HCT116 (cell line): Measurements from ENCODE around the gene RASSF3. TPM values are rescaled to one million over a fixed set of nuclear protein-coding genes. Genes with fewer than 3 reads are reported as not detected.
A peak's percentile ranks its signal among the peaks of the same experiment; 100 is the strongest.

Source experiments
- ATAC-seq: fragments of 200-7000 bp; cut with Tn5 transposase; 2 replicates; pipeline ENCODE4 v1.9.1; 2020; ENCODE audit warnings: mild to moderate bottlenecking, moderate library complexity
- BruUV-seq: library from RNA; stranded (reverse); fragments of 400-500 nt; replicated peaks from 2 replicates; lab custom pipeline; 2021; lab: Mats Ljungman, UMichigan
- CTCF ChIA-PET: fragments of 300-600 bp; sonication (Branson Sonifier 250); formaldehyde crosslinking; loops from one replicate; lab custom pipeline; 2021; ENCODE audit warnings: antibody characterized with exemption; lab: Charles Lee
- POLR2A ChIA-PET: fragments of 300-600, 350-600 bp; sonication (Branson Sonifier 250); formaldehyde crosslinking; loops from one replicate; lab custom pipeline; 2021; ENCODE audit warnings: antibody characterized with exemption; lab: Charles Lee
- RAD21 ChIA-PET, 2 experiments: fragments of 300-600 bp; sonication (Branson Sonifier 250); formaldehyde crosslinking; loops; one replicate each; lab custom pipeline; 2023; ENCODE audit warnings: low total read pairs in 2 of 2; ENCODE audit not compliant: uncharacterized antibody in 2 of 2, unreplicated experiment in 2 of 2, low non-redundant PET in 1 of 2; lab: Charles Lee
- DNase-seq: peaks from one replicate; pipeline ENCODE4 v3.0.0-alpha.2; 2010; ENCODE audit warnings: low read depth, low spot score
- H2AFZ ChIP-seq: fragments of 200-600 bp; shearing (Covaris generic), sonication (generic); 2 replicates; pipeline ENCODE4 v1.6.1; 2017; ENCODE audit warnings: low read depth, mixed run types, mixed read lengths, antibody characterized with exemption, low read length; ENCODE audit not compliant: poor library complexity, severe bottlenecking
- H3K27ac ChIP-seq: 2 replicates; pipeline ENCODE4 v1.5.1; 2012; ENCODE audit warnings: low read depth, low read length
- H3K27me3 ChIP-seq: fragments of 200-600 bp; sonication (generic); 2 replicates; pipeline ENCODE4 v1.6.1; 2016; ENCODE audit warnings: mixed run types, low read length, mixed read lengths; ENCODE audit not compliant: insufficient read depth
- H3K36me3 ChIP-seq, 2 experiments: fragments of 200-500 bp in 1 of 2; fragments of 200-600 bp in 1 of 2; sonication (Bioruptor generic) in 1 of 2; sonication (generic) in 1 of 2; 2 replicates each; pipeline versions ENCODE4 v1.5.1 to v1.6.1; 2014 to 2016; ENCODE audit warnings: low read length in 2 of 2, inconsistent platforms in 1 of 2, mixed read lengths in 1 of 2, mixed run types in 1 of 2; ENCODE audit not compliant: insufficient read depth in 2 of 2, control insufficient read depth in 1 of 2
- H3K4me1 ChIP-seq, 2 experiments: fragments of 200-600 bp in 1 of 2; sonication (generic) in 1 of 2; 2 replicates each; pipeline versions ENCODE4 v1.5.1 to v1.6.1; 2012 to 2017; ENCODE audit warnings: low read length in 2 of 2, inconsistent platforms in 1 of 2, mild to moderate bottlenecking in 1 of 2, mixed read lengths in 1 of 2, mixed run types in 1 of 2, moderate library complexity in 1 of 2; ENCODE audit not compliant: insufficient read depth in 2 of 2, control insufficient read depth in 1 of 2
- H3K4me2 ChIP-seq: fragments of 200-600 bp; sonication (generic); 2 replicates; pipeline ENCODE4 v1.6.1; 2017; ENCODE audit warnings: mixed run types, low read length, mixed read lengths
- H3K4me3 ChIP-seq, 2 experiments: fragments of 200-600 bp in 1 of 2; sonication (generic) in 1 of 2; replicated peaks in 1 of 2; 2 replicates each; pipeline ENCODE4 v1.5.1; 2011 to 2016; ENCODE audit warnings: low read length in 2 of 2, control low read depth in 1 of 2, low read depth in 1 of 2, mild to moderate bottlenecking in 1 of 2, mixed read lengths in 1 of 2, mixed run types in 1 of 2
- H3K79me2 ChIP-seq: fragments of 200-600 bp; sonication (generic); 2 replicates; pipeline ENCODE4 v1.6.1; 2017; ENCODE audit warnings: mild to moderate bottlenecking, mixed run types, low read length, moderate library complexity, mixed read lengths; ENCODE audit not compliant: insufficient read depth
- H3K9ac ChIP-seq: fragments of 200-600 bp; sonication (generic); 2 replicates; pipeline ENCODE4 v1.6.1; 2016; ENCODE audit warnings: low read length, mixed read lengths
- H3K9me2 ChIP-seq: fragments of 200-600 bp; sonication (generic), shearing (Covaris generic); 2 replicates; pipeline ENCODE4 v1.6.1; 2017; ENCODE audit warnings: mixed run types, mild to moderate bottlenecking, moderate library complexity; ENCODE audit not compliant: insufficient read depth
- H3K9me3 ChIP-seq, 2 experiments: fragments of 200-500 bp in 1 of 2; fragments of 200-600 bp in 1 of 2; sonication (Bioruptor generic) in 1 of 2; sonication (generic) in 1 of 2; 2 replicates each; pipeline ENCODE4 v1.6.1; 2014 to 2017; ENCODE audit warnings: low read length in 2 of 2, mixed read lengths in 2 of 2, inconsistent platforms in 1 of 2, low read depth in 1 of 2, mild to moderate bottlenecking in 1 of 2, mixed run types in 1 of 2, moderate library complexity in 1 of 2; ENCODE audit not compliant: control insufficient read depth in 1 of 2, insufficient read depth in 1 of 2
- H4K20me1 ChIP-seq: fragments of 200-600 bp; sonication (generic), shearing (Covaris generic); 2 replicates; pipeline ENCODE4 v1.6.1; 2017; ENCODE audit warnings: mixed run types, mild to moderate bottlenecking, moderate library complexity; ENCODE audit not compliant: insufficient read depth
- CBX3 ChIP-seq: IDR thresholded peaks from 2 replicates; pipeline ENCODE4 v1.6.1; 2012; ENCODE audit warnings: low read depth
- CEBPB ChIP-seq: IDR thresholded peaks from 2 replicates; pipeline ENCODE4 v1.6.1; 2012; ENCODE audit warnings: low read depth
- EGR1 ChIP-seq: IDR thresholded peaks from 2 replicates; pipeline ENCODE4 v1.6.1; 2012; ENCODE audit warnings: low read depth
- ELF1 ChIP-seq: IDR thresholded peaks from 2 replicates; pipeline ENCODE4 v1.6.1; 2012; ENCODE audit warnings: low read depth, borderline replicate concordance
- EZH2 ChIP-seq: fragments of 200-600 bp; sonication (generic); IDR thresholded peaks from 2 replicates; pipeline ENCODE4 v1.6.1; 2017; ENCODE audit warnings: antibody characterized with exemption, mixed run types
- FOSL1 ChIP-seq: IDR thresholded peaks from 2 replicates; pipeline ENCODE4 v1.6.1; 2012; ENCODE audit warnings: low read depth
- MAX ChIP-seq: IDR thresholded peaks from 2 replicates; pipeline ENCODE4 v1.6.1; 2012
- POLR2AphosphoS5 ChIP-seq: IDR thresholded peaks from 2 replicates; pipeline ENCODE4 v1.6.1; 2011; ENCODE audit warnings: mild to moderate bottlenecking, low read depth, low read length, moderate library complexity
- RAD21 ChIP-seq: IDR thresholded peaks from 2 replicates; pipeline ENCODE4 v1.6.1; 2012; ENCODE audit warnings: low read depth, mild to moderate bottlenecking
- REST ChIP-seq: IDR thresholded peaks from 2 replicates; pipeline ENCODE4 v1.6.1; 2012; ENCODE audit warnings: low read depth
- SIN3A ChIP-seq: IDR thresholded peaks from 2 replicates; pipeline ENCODE4 v1.6.1; 2012; ENCODE audit warnings: low read depth
- SP1 ChIP-seq: IDR thresholded peaks from 2 replicates; pipeline ENCODE4 v1.6.1; 2012; ENCODE audit warnings: low read depth
- SRF ChIP-seq: IDR thresholded peaks from 2 replicates; pipeline ENCODE4 v1.6.1; 2012; ENCODE audit warnings: low read depth
- TCF7L2 ChIP-seq: IDR thresholded peaks from 2 replicates; pipeline ENCODE4 v1.7.0; 2011; ENCODE audit warnings: borderline replicate concordance, inconsistent platforms; ENCODE audit not compliant: insufficient read depth, insufficient read length; ENCODE audit errors: extremely low read depth
- YY1 ChIP-seq: IDR thresholded peaks from 2 replicates; pipeline ENCODE4 v1.6.1; 2011; ENCODE audit warnings: low read length, low read depth, moderate library complexity, mild to moderate bottlenecking; ENCODE audit not compliant: insufficient replicate concordance; ENCODE audit errors: extremely low read depth
- ZBTB33 ChIP-seq: IDR thresholded peaks from 2 replicates; pipeline ENCODE4 v1.6.1; 2011; ENCODE audit warnings: mild to moderate bottlenecking, low read length, moderate library complexity; ENCODE audit not compliant: insufficient replicate concordance; ENCODE audit errors: extremely low read depth
- ZFX ChIP-seq: fragments of 450-650 bp; IDR thresholded peaks from 2 replicates; pipeline ENCODE4 v1.6.1; 2017
- intact Hi-C: fragments of 100-400 bp; cut with micrococcal nuclease; formaldehyde crosslinking; loops from 2 replicates; pipeline ENCODE4 v1.10.0; 2022
- total RNA-seq: library from RNA; stranded (reverse); gene quantifications from one replicate; pipeline ENCODE4 v1.2.1, GENCODE V29; 2021; ENCODE audit not compliant: unreplicated experiment
- TF ChIP-seq, protein P1 (sequence below), 3 experiments: fragments of 200-600 bp in 1 of 3; sonication (generic) in 1 of 3; IDR thresholded peaks in 2 of 3; conservative IDR thresholded peaks in 1 of 3; 2 replicates each; pipeline ENCODE4 v1.5.1; 2012 to 2017; ENCODE audit warnings: low read depth in 2 of 3, low read length in 2 of 3, antibody characterized with exemption in 1 of 3, borderline replicate concordance in 1 of 3, control low read depth in 1 of 3, mild to moderate bottlenecking in 1 of 3, mixed read lengths in 1 of 3, mixed run types in 1 of 3, moderate library complexity in 1 of 3; ENCODE audit not compliant: insufficient read depth in 1 of 3
- TF ChIP-seq, protein P2 (sequence below): IDR thresholded peaks from 2 replicates; pipeline ENCODE4 v1.6.1; 2012

Gene RASSF3
- total RNA-seq, 1 experiment from 2014 or later, result 67.1 TPM

DNA sequence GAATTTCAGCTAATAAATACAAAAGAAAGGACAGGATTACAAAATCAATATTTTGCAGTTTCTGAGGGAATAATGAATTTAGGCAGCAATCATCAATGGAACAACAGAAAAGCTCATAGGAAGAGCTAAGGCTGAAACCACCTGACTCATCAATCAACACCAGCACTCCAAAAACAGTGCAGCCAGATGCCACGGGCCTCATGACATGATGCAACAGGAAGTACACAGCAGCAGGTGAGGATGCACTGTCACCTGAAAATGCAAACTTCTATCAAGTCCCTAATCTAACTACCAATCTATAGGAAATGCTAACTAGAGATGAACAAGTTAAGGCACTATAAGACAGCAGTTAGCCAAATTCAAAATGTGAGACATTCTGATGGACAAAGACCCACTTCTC, 127.2 kb downstream of the RASSF3 start:
- Histone ChIP-seq H2AFZ (no peak overlapping the region), H3K4me2 (no peak overlapping the region), H3K9ac (no peak overlapping the region), H3K9me3 (no peaks in the 10 kb centered on the region), H3K27me3 (no peaks in the 10 kb centered on the region), H3K79me2 (no peaks in the 10 kb centered on the region), H3K9me2 (no peaks in the 10 kb centered on the region), H3K36me3 (peaks cover 2 to 6% of the 10 kb centered on the region in 2 experiments; a peak in 2 of 4 replicates), H3K27ac (no peak overlapping the region), H3K4me3 (no peak overlapping the region), H4K20me1 (no peaks in the 10 kb centered on the region), H3K4me1 (peaks cover 11 to 12% of the 10 kb centered on the region in 2 experiments)
- DNase-seq (peak; percentile 15), ATAC-seq (no peak)
- TF ChIP-seq FOSL1, result no peak
- TF ChIP-seq MAX, result peak; percentile 74
- TF ChIP-seq SIN3A, result no peak
- TF ChIP-seq ZFX, result no peak
- TF ChIP-seq EGR1, result no peak
- peak; percentile 41; the same call in 1 of the 2 replicates for TF ChIP-seq POLR2AphosphoS5
- TF ChIP-seq, protein P1, sequence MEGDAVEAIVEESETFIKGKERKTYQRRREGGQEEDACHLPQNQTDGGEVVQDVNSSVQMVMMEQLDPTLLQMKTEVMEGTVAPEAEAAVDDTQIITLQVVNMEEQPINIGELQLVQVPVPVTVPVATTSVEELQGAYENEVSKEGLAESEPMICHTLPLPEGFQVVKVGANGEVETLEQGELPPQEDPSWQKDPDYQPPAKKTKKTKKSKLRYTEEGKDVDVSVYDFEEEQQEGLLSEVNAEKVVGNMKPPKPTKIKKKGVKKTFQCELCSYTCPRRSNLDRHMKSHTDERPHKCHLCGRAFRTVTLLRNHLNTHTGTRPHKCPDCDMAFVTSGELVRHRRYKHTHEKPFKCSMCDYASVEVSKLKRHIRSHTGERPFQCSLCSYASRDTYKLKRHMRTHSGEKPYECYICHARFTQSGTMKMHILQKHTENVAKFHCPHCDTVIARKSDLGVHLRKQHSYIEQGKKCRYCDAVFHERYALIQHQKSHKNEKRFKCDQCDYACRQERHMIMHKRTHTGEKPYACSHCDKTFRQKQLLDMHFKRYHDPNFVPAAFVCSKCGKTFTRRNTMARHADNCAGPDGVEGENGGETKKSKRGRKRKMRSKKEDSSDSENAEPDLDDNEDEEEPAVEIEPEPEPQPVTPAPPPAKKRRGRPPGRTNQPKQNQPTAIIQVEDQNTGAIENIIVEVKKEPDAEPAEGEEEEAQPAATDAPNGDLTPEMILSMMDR (IDR thresholded peaks at IDR 0.05 in 2 of 3, conservative IDR thresholded peaks at IDR 0.05 in 1 of 3; ENCODE audit: borderline replicate concordance in 1 of 3, insufficient read depth in 1 of 3, low read depth in 2 of 3, low read length in 2 of 3), result no peak
- no peak for TF ChIP-seq ELF1
- TF ChIP-seq REST, result no peak
- no peak for TF ChIP-seq CBX3
- no peak for TF ChIP-seq ZBTB33
- no peak for TF ChIP-seq EZH2
- TF ChIP-seq SRF, result no peak
- no peak for TF ChIP-seq TCF7L2
- peak; percentile 71 for TF ChIP-seq CEBPB
- TF ChIP-seq, protein P2, sequence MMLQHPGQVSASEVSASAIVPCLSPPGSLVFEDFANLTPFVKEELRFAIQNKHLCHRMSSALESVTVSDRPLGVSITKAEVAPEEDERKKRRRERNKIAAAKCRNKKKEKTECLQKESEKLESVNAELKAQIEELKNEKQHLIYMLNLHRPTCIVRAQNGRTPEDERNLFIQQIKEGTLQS, result no peak
- TF ChIP-seq SP1, result no peak; the same call in 1 of the 2 replicates
- TF ChIP-seq YY1, result no peak
- no peak for TF ChIP-seq RAD21
- intact Hi-C loops, result no loop called here
- POLR2A ChIA-PET, result no interaction called here
- BruUV-seq, result no TSS peak
- RAD21 ChIA-PET, result no interaction called here
- CTCF ChIA-PET, result interaction anchor here (1.5 kb wide), 1 partner anchor 39 kb away, joined by 5 read pairs; no protein-coding TSS in a partner anchor
